Measurements from ENCODE around the gene ITSN1.

- no peak for TF ChIP-seq CTCF (IDR thresholded peaks at IDR 0.05; ENCODE audit: low read depth, low read length, poor library complexity, severe bottlenecking)
- TF ChIP-seq EZH2phosphoT487 (IDR thresholded peaks at IDR 0.05; ENCODE audit: borderline replicate concordance, low read length), result no peak
These were observed 18.8 kb downstream of the ITSN1 start for GRCh38 chr21:33661146-33661545.

Data from DOHH2 (cell line).